Smooth muscle cell (in vitro differentiated cells): ENCODE data around the gene EPOP. TPM values are rescaled to one million over a fixed set of nuclear protein-coding genes. Genes with fewer than 3 reads are reported as not detected.

Source experiments
- DNase-seq: peaks from one replicate; lab custom pipeline; 2025; ENCODE audit not compliant: unreplicated experiment; lab: John Stamatoyannopoulos, UW
- H2AFZ ChIP-seq: fragments of 200-600 bp; sonication (generic); 2 replicates; pipeline ENCODE4 v1.6.0; 2016; ENCODE audit warnings: antibody characterized with exemption, low read depth, mild to moderate bottlenecking
- H3F3A ChIP-seq: fragments of 200-600 bp; sonication (generic); 2 replicates; pipeline ENCODE4 v1.6.0; 2017; ENCODE audit warnings: antibody characterized with exemption, low read depth
- H3K27ac ChIP-seq: fragments of 200-600 bp; sonication (generic); 2 replicates; pipeline ENCODE4 v1.5.1; 2016; ENCODE audit warnings: low read depth, mild to moderate bottlenecking
- H3K27me3 ChIP-seq: fragments of 200-600 bp; sonication (generic); 2 replicates; pipeline ENCODE4 v1.6.1; 2016; ENCODE audit warnings: low read depth, mild to moderate bottlenecking
- H3K36me3 ChIP-seq: fragments of 200-600 bp; sonication (generic); 2 replicates; pipeline ENCODE4 v1.5.1; 2016; ENCODE audit warnings: low read depth
- H3K4me1 ChIP-seq: fragments of 200-600 bp; sonication (generic); 2 replicates; pipeline ENCODE4 v1.5.1; 2016; ENCODE audit warnings: low read depth
- H3K4me2 ChIP-seq: fragments of 200-600 bp; sonication (generic); 2 replicates; pipeline ENCODE4 v1.6.0; 2016; ENCODE audit warnings: mild to moderate bottlenecking
- H3K4me3 ChIP-seq: fragments of 200-600 bp; sonication (generic); 2 replicates; pipeline ENCODE4 v1.5.1; 2016; ENCODE audit warnings: mild to moderate bottlenecking
- H3K79me2 ChIP-seq: fragments of 200-600 bp; sonication (generic); 2 replicates; pipeline ENCODE4 v1.6.0; 2016; ENCODE audit warnings: low read depth, mild to moderate bottlenecking
- H3K9ac ChIP-seq: fragments of 200-600 bp; sonication (generic); 2 replicates; pipeline ENCODE4 v1.6.0; 2016; ENCODE audit warnings: low read depth
- H3K9me3 ChIP-seq: fragments of 200-600 bp; sonication (generic); replicated peaks from 2 replicates; pipeline ENCODE4 v1.5.1; 2016; ENCODE audit warnings: low read depth
- H4K20me1 ChIP-seq: fragments of 200-600 bp; sonication (generic); 2 replicates; pipeline ENCODE4 v1.6.0; 2016; ENCODE audit warnings: low read depth
- CTCF ChIP-seq: fragments of 200-600 bp; sonication (generic); IDR thresholded peaks from 2 replicates; pipeline ENCODE4 v1.5.1; 2017; ENCODE audit warnings: borderline replicate concordance, mild to moderate bottlenecking, antibody characterized with exemption; ENCODE audit not compliant: insufficient read depth, poor library complexity, severe bottlenecking
- WGBS: methylation state at CpG from one replicate; pipeline ENCODE4 v1.1.7; 2016; ENCODE audit warnings: low lambda C conversion rate; 5-methylcytosine and 5-hydroxymethylcytosine counted together
- polyA plus RNA-seq: library from polyadenylated mRNA; unstranded; fragments of >200 nt; fragmentation: Nextera tagmentation; extraction: Ambion mirVana; gene quantifications from 2 replicates; pipeline ENCODE4 v1.2.1, GENCODE V29; 2016
- total RNA-seq: library from RNA; depleted of rRNA; stranded (reverse); fragments of >200 nt; gene quantifications from 2 replicates; pipeline ENCODE4 v1.2.3, GENCODE V29; 2014

Gene EPOP
- total and polyA plus RNA-seq, 2 experiments from 2014 or later, result 0.40 to 0.85 TPM

GRCh38 chr17:38706505-38707216 is 31.9 kb upstream of the EPOP start:
- peak overlapping the region; percentile 99 for H3K4me2 ChIP-seq
- peaks cover 12% of the 10 kb centered on the region for H3K4me1 ChIP-seq
- H3K9me3 ChIP-seq, result no peaks in the 10 kb centered on the region
- no peak overlapping the region for H3K9ac ChIP-seq
- no peak overlapping the region for H2AFZ ChIP-seq
- H3K27ac ChIP-seq, result no peak overlapping the region
- no peaks in the 10 kb centered on the region for H3K36me3 ChIP-seq
- peaks cover 10% of the 10 kb centered on the region for H3F3A ChIP-seq
- TF ChIP-seq CTCF, result no peak
- H3K27me3 ChIP-seq, result no peaks in the 10 kb centered on the region
- 16% methylated on average over 20 of the region's 20 CpGs for WGBS
- H3K4me3 ChIP-seq, result peak overlapping the region; percentile 98
- DNase-seq, result no peak
- peaks cover 22% of the 10 kb centered on the region for H4K20me1 ChIP-seq
- H3K79me2 ChIP-seq, result no peaks in the 10 kb centered on the region

- Histone ChIP-seq H3K9ac (no peak overlapping the region), H3K36me3 (no peaks in the 10 kb centered on the region), H3K27ac (no peak overlapping the region), H3K79me2 (no peaks in the 10 kb centered on the region), H3K27me3 (no peaks in the 10 kb centered on the region), H3K4me3 (peak overlapping the region; percentile 98), H3K4me1 (peaks cover 12% of the 10 kb centered on the region), H2AFZ (peak overlapping the region; percentile 75), H4K20me1 (peaks cover 22% of the 10 kb centered on the region), H3K4me2 (peak overlapping the region; percentile 99), H3F3A (peaks cover 13% of the 10 kb centered on the region), H3K9me3 (no peaks in the 10 kb centered on the region)
- DNase-seq, result no peak
- WGBS, result 1% methylated on average over 31 of the region's 38 CpGs
- TF ChIP-seq CTCF, result no peak
Observed at GRCh38 chr17:38705803-38706504, 31.2 kb upstream of the EPOP start.

- Histone ChIP-seq H3K79me2 (no peaks in the 10 kb centered on the region), H3K27me3 (no peaks in the 10 kb centered on the region), H3K27ac (no peak overlapping the region), H4K20me1 (peaks cover 22% of the 10 kb centered on the region), H3F3A (peaks cover 13% of the 10 kb centered on the region), H3K4me3 (peak overlapping the region; percentile 98), H3K9ac (no peak overlapping the region), H2AFZ (no peak overlapping the region), H3K4me1 (peaks cover 12% of the 10 kb centered on the region), H3K4me2 (peak overlapping the region; percentile 99), H3K36me3 (no peaks in the 10 kb centered on the region), H3K9me3 (no peaks in the 10 kb centered on the region)
- DNase-seq, result no peak
- TF ChIP-seq CTCF, result no peak
- WGBS, result no CpG with 5 or more reads among the region's 32 CpGs
Observed at GRCh38 chr17:38705523-38705802, 30.7 kb upstream of the EPOP start.
